A549 (cell line): ENCODE measurements around the gene UPF3B. TPM values are rescaled to one million over a fixed set of nuclear protein-coding genes. Genes with fewer than 3 reads are reported as not detected.

Source experiments
- ATAC-seq, 2 experiments: fragments of 200-7000 bp in 1 of 2; fragments of >200 bp in 1 of 2; cut with Nextera tagmentation in 1 of 2; cut with Tn5 transposase in 1 of 2; 3 replicates each; pipeline versions ENCODE4 v1.8.0 to v1.9.1; 2018 to 2020; ENCODE audit warnings: mild to moderate bottlenecking in 1 of 2, moderate library complexity in 1 of 2
- CTCF ChIA-PET: fragments of 300-600 bp; sonication (Branson Sonifier 250); formaldehyde crosslinking; extraction: SDS; loops from one replicate; lab custom pipeline; 2021; ENCODE audit warnings: antibody characterized with exemption, inconsistent platforms; lab: Yijun Ruan, JAX
- POLR2A ChIA-PET: fragments of 350-600 bp; formaldehyde crosslinking; extraction: SDS; loops from one replicate; lab custom pipeline; 2021; ENCODE audit warnings: antibody characterized with exemption, inconsistent platforms; lab: Yijun Ruan, JAX
- DNase-seq, 2 experiments: peaks; one replicate each; pipeline versions ENCODE4 v3.0.0 to v3.0.0-alpha.2; 2011 to 2016; ENCODE audit warnings: low read depth in 1 of 2, low spot score in 1 of 2
- FAIRE-seq: peaks from 2 replicates; lab custom pipeline; 2011; peaks lifted over from hg19 to GRCh38; lab: Jason Lieb, UNC
- H3K27ac ChIP-seq, 2 experiments: fragments of >200 bp; sonication (Bioruptor Twin); formaldehyde crosslinking; 3 replicates each; pipeline ENCODE4 v1.5.1; 2016 to 2017
- H3K4me1 ChIP-seq: fragments of >200 bp; sonication (Bioruptor Twin); formaldehyde crosslinking; 3 replicates; pipeline ENCODE4 v1.6.1; 2016
- H3K4me2 ChIP-seq: fragments of >200 bp; sonication (Bioruptor Twin); formaldehyde crosslinking; 3 replicates; pipeline ENCODE4 v1.6.1; 2016
- H3K4me3 ChIP-seq: fragments of >200 bp; sonication (Bioruptor Twin); formaldehyde crosslinking; 3 replicates; pipeline ENCODE4 v1.5.1; 2016
- H3K9me3 ChIP-seq: fragments of >200 bp; sonication (Bioruptor Twin); formaldehyde crosslinking; 3 replicates; pipeline ENCODE4 v1.6.1; 2016
- BHLHE40 ChIP-seq: IDR thresholded peaks from 2 replicates; pipeline ENCODE4 v1.6.1; 2012; ENCODE audit warnings: low read depth, low read length, inconsistent platforms
- CBX2 ChIP-seq: fragments of 200-600 bp; sonication (generic); IDR thresholded peaks from 2 replicates; pipeline ENCODE4 v1.6.1; 2016; ENCODE audit warnings: low read depth, mild to moderate bottlenecking, borderline replicate concordance
- CEBPB ChIP-seq, 2 experiments: fragments of >200 bp in 1 of 2; sonication (Bioruptor Twin) in 1 of 2; formaldehyde crosslinking in 1 of 2; IDR thresholded peaks; 2 replicates each; pipeline ENCODE4 v1.6.1; 2012 to 2016
- CHD2 ChIP-seq: fragments of 150-350 bp; IDR thresholded peaks from 2 replicates; pipeline ENCODE4 v1.6.1; 2014; ENCODE audit warnings: low read length; ENCODE audit not compliant: partially characterized antibody
- CHD4 ChIP-seq: fragments of 200-600 bp; sonication (generic); IDR thresholded peaks from 2 replicates; pipeline ENCODE4 v1.6.1; 2016; ENCODE audit warnings: antibody characterized with exemption, mild to moderate bottlenecking, borderline replicate concordance
- CTCF ChIP-seq: fragments of >200 bp; sonication (Bioruptor Twin); formaldehyde crosslinking; IDR thresholded peaks from 3 replicates; pipeline ENCODE4 v1.5.1; 2016
- EHF ChIP-seq: fragments of 250-450 bp; sonication (Bioruptor Pico); IDR thresholded peaks from 2 replicates; pipeline ENCODE4 v1.5.0; 2020; ENCODE audit warnings: mild to moderate bottlenecking
- FOSB ChIP-seq: fragments of 250-450 bp; sonication (Bioruptor Pico); IDR thresholded peaks from 2 replicates; pipeline ENCODE4 v1.5.0; 2020; ENCODE audit warnings: mild to moderate bottlenecking, moderate library complexity
- FOSL2 ChIP-seq, 2 experiments: fragments of 450-650 bp in 1 of 2; fragments of >200 bp in 1 of 2; sonication (Bioruptor Twin) in 1 of 2; formaldehyde crosslinking; IDR thresholded peaks; 2 replicates each; pipeline versions ENCODE4 v1.5.0 to v1.6.1; 2016 to 2020; ENCODE audit warnings: mild to moderate bottlenecking in 1 of 2, moderate library complexity in 1 of 2
- FOXS1 ChIP-seq: fragments of 250-450 bp; sonication (Bioruptor Pico); IDR thresholded peaks from 2 replicates; pipeline ENCODE4 v1.5.0; 2020; ENCODE audit warnings: mild to moderate bottlenecking, moderate library complexity
- HDAC2 ChIP-seq: fragments of 200-600 bp; sonication (generic); IDR thresholded peaks from 2 replicates; pipeline ENCODE4 v1.6.1; 2016
- HES2 ChIP-seq: fragments of >200 bp; sonication (Bioruptor Twin); formaldehyde crosslinking; IDR thresholded peaks from 2 replicates; pipeline ENCODE4 v1.6.1; 2016
- HOXB5 ChIP-seq: fragments of 250-450 bp; sonication (Bioruptor Pico); IDR thresholded peaks from 2 replicates; pipeline ENCODE4 v1.5.0; 2020; ENCODE audit warnings: mild to moderate bottlenecking, moderate library complexity
- JUNB ChIP-seq: fragments of >200 bp; sonication (Bioruptor Twin); formaldehyde crosslinking; IDR thresholded peaks from 2 replicates; pipeline ENCODE4 v1.6.1; 2016
- KDM1A ChIP-seq: fragments of 200-600 bp; sonication (generic); IDR thresholded peaks from 2 replicates; pipeline ENCODE4 v1.6.1; 2016; ENCODE audit warnings: low read depth, mild to moderate bottlenecking
- KDM5A ChIP-seq: fragments of 200-600 bp; sonication (generic); IDR thresholded peaks from 2 replicates; pipeline ENCODE4 v1.6.1; 2016; ENCODE audit warnings: antibody characterized with exemption, mild to moderate bottlenecking
- MAFK ChIP-seq: fragments of 450-650 bp; IDR thresholded peaks from 2 replicates; pipeline ENCODE4 v1.6.1; 2014; ENCODE audit not compliant: partially characterized antibody
- MAX ChIP-seq: IDR thresholded peaks from 2 replicates; pipeline ENCODE4 v1.6.1; 2012
- MAZ ChIP-seq: fragments of 150-350 bp; IDR thresholded peaks from 2 replicates; pipeline ENCODE4 v1.6.1; 2014; ENCODE audit warnings: antibody characterized with exemption, low read depth, low read length, borderline replicate concordance
- NFE2L2 ChIP-seq: fragments of 150-350 bp; conservative IDR thresholded peaks from 2 replicates; pipeline ENCODE4 v1.6.1; 2014; ENCODE audit warnings: low read length
- NPAS2 ChIP-seq: fragments of 250-450 bp; sonication (Bioruptor Pico); IDR thresholded peaks from 2 replicates; pipeline ENCODE4 v1.8.0; 2022; ENCODE audit warnings: mild to moderate bottlenecking, moderate library complexity, borderline replicate concordance
- PHF8 ChIP-seq: fragments of 200-600 bp; sonication (generic); IDR thresholded peaks from 2 replicates; pipeline ENCODE4 v1.6.1; 2016; ENCODE audit warnings: low read depth, mild to moderate bottlenecking, antibody characterized with exemption, moderate library complexity, borderline replicate concordance
- POLR2A ChIP-seq: IDR thresholded peaks from 2 replicates; pipeline ENCODE4 v1.6.1; 2012; ENCODE audit warnings: mild to moderate bottlenecking, low read length
- RCOR1 ChIP-seq: fragments of 150-350 bp; IDR thresholded peaks from 2 replicates; pipeline ENCODE4 v1.6.1; 2014; ENCODE audit warnings: antibody characterized with exemption, low read length, low read depth
- RNF2 ChIP-seq: fragments of 200-600 bp; sonication (generic); IDR thresholded peaks from 2 replicates; pipeline ENCODE4 v1.6.1; 2016; ENCODE audit warnings: low read depth, mild to moderate bottlenecking, antibody characterized with exemption, moderate library complexity, borderline replicate concordance
- TP53 ChIP-seq: fragments of 250-450 bp; sonication (Bioruptor Pico); IDR thresholded peaks from 2 replicates; pipeline ENCODE4 v1.5.0; 2021; ENCODE audit warnings: mild to moderate bottlenecking, moderate library complexity
- ZC3H11A ChIP-seq: fragments of 450-650 bp; IDR thresholded peaks from 2 replicates; pipeline ENCODE4 v1.6.1; 2014; ENCODE audit warnings: antibody characterized with exemption, mild to moderate bottlenecking
- ZFP36 ChIP-seq: fragments of 450-650 bp; IDR thresholded peaks from 2 replicates; pipeline ENCODE4 v1.6.1; 2014; ENCODE audit warnings: borderline replicate concordance; ENCODE audit not compliant: partially characterized antibody
- ZNF302 ChIP-seq: fragments of 250-450 bp; sonication (Bioruptor Pico); IDR thresholded peaks from 2 replicates; pipeline ENCODE4 v1.9.0; 2021; ENCODE audit warnings: inconsistent platforms, mild to moderate bottlenecking, moderate library complexity
- ZSCAN20 ChIP-seq: fragments of 250-450 bp; sonication (Bioruptor Pico); IDR thresholded peaks from 2 replicates; pipeline ENCODE4 v1.8.0; 2022; ENCODE audit warnings: mild to moderate bottlenecking, moderate library complexity
- WGBS: methylation state at CpG from one replicate; pipeline ENCODE4 v1.1.6; 2017; ENCODE audit errors: missing lambda C conversion rate; 5-methylcytosine and 5-hydroxymethylcytosine counted together
- polyA plus RNA-seq, 4 experiments: library from polyadenylated mRNA; depleted of rRNA in 3 of 4; stranded (reverse); fragments of >200 nt; fragmentation: RNase III in 1 of 4; extraction: RNeasy Plus Mini Kit Qiagen cat#74134 plus additional on column Dnase treatment in 1 of 4; gene quantifications; 2 replicates in 3 of 4; 3 replicates in 1 of 4; pipeline ENCODE4 v1.2.3, GENCODE V29; 2011 to 2017
- TF ChIP-seq, protein P1 (sequence below): fragments of 250-450 bp; sonication (Bioruptor Pico); IDR thresholded peaks from 2 replicates; pipeline ENCODE4 v1.5.0; 2021; ENCODE audit warnings: mild to moderate bottlenecking, moderate library complexity, borderline replicate concordance

UPF3B gene
- polyA plus RNA-seq, 2 of the 4 experiments (the other 2 are of a cell fraction): 26.4 to 27.6 TPM

DNA sequence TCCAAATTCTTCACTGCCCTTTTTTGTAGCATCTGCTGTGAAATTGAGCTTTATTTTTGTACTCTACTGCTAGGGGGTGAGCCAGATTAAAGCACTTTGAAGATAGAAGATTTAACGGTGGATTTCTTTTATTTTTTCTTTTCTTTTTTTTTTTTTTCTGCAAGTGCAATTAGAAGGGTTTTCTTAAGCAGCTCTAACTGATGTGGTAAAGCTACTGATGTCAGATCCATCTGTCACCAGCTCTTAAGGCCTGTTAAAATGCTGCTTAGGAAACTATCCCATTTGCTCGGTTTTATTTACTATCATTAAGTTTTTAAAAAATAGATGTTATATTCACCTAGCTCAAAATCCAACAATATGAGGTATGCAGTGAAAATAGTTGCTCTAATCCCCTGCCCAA lies 26.0 kb upstream of the UPF3B start (continued):
- TF ChIP-seq, protein P1, sequence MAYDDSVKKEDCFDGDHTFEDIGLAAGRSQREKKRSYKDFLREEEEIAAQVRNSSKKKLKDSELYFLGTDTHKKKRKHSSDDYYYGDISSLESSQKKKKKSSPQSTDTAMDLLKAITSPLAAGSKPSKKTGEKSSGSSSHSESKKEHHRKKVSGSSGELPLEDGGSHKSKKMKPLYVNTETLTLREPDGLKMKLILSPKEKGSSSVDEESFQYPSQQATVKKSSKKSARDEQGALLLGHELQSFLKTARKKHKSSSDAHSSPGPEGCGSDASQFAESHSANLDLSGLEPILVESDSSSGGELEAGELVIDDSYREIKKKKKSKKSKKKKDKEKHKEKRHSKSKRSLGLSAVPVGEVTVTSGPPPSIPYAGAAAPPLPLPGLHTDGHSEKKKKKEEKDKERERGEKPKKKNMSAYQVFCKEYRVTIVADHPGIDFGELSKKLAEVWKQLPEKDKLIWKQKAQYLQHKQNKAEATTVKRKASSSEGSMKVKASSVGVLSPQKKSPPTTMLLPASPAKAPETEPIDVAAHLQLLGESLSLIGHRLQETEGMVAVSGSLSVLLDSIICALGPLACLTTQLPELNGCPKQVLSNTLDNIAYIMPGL (CRISPR knock-in tag): no peak
- TF ChIP-seq EHF (CRISPR knock-in tag) (no peak), KDM5A (no peak), FOSB (no peak), ZSCAN20 (CRISPR knock-in tag) (no peak), CTCF (no peak), HDAC2 (no peak)

GRCh38 chrX:119871599-119872395 lies 19.0 kb upstream of the UPF3B start, which contains the start of the genes NDUFA1 and RNF113A:
Gene NDUFA1 (plus strand): TSS chrX:119871832. CDS start chrX:119871912, 80 bp downstream.
Gene RNF113A (minus strand): TSS chrX:119871733. CDS start chrX:119871613, 120 bp downstream.
- ATAC-seq (peak; percentile 95 to 98), DNase-seq (peak; percentile 82 to 92), FAIRE-seq (no peak)
- Histone ChIP-seq H3K9me3 (no peaks in the 10 kb centered on the region), H3K4me3 (peak within 1 kb of the TSS; percentile 76), H3K27ac (peak within 1 kb of the TSS; percentile 96 to 99), H3K4me1 (peaks cover 17% of the 10 kb centered on the region; the same call in 1 of the 3 replicates), H3K4me2 (peak within 1 kb of the TSS; percentile 98)
- under 1% methylated on average over 31 of the region's 62 CpGs for WGBS
- ChIA-PET POLR2A (interaction anchor here (0.6 to 2.7 kb wide), 7 partner anchors 10 to 298 kb away, joined by 3 to 26 read pairs (median 3); partner anchors contain the start of genes RPL39 and UPF3B), CTCF (interaction anchor here (1.7 kb wide), 1 partner anchor 19 kb away, joined by 3 read pairs; the partner anchor contains the start of gene UPF3B)
- TF ChIP-seq POLR2A (peak; percentile 80), MAX (peak; percentile 83), HES2 (no peak), CBX2 (no peak), FOSL2 (IDR thresholded peaks at IDR 0.05) (no peak), FOSL2 (CRISPR knock-in tag; IDR thresholded peaks at IDR 0.05) (no peak), NFE2L2 (no peak), ZNF302 (CRISPR knock-in tag) (no peak), ZC3H11A (no peak), NPAS2 (CRISPR knock-in tag) (no peak), KDM1A (no peak), MAZ (no peak), PHF8 (peak; percentile 64), TP53 (CRISPR knock-in tag) (no peak), KDM5A (no peak), MAFK (no peak), CHD4 (no peak; the same call in 1 of the 2 replicates), HDAC2 (no peak), CEBPB (IDR thresholded peaks at IDR 0.05) (peak; percentile 13 to 62; a peak in 3 of 4 replicates), BHLHE40 (no peak), CHD2 (no peak), HOXB5 (CRISPR knock-in tag) (no peak), CTCF (no peak), JUNB (no peak), ZFP36 (no peak), RNF2 (no peak), FOXS1 (CRISPR knock-in tag) (no peak), RCOR1 (no peak)
